SK-N-SH (cell line): ENCODE measurements around the gene NR2C2. TPM values are rescaled to one million over a fixed set of nuclear protein-coding genes. Genes with fewer than 3 reads are reported as not detected.

Experiments
- CTCF ChIA-PET: fragments of 300-600, 350-600 bp; formaldehyde crosslinking; extraction: SDS; loops from one replicate; lab custom pipeline; 2021; lab: Yijun Ruan, JAX
- POLR2A ChIA-PET: fragments of 350-600 bp; sonication (Branson Sonifier 250); formaldehyde crosslinking; extraction: SDS; loops from one replicate; lab custom pipeline; 2020; ENCODE audit warnings: antibody characterized with exemption, inconsistent platforms; lab: Yijun Ruan, JAX
- DNase-seq: peaks from one replicate; pipeline ENCODE4 v3.0.0; 2012
- H2AFZ ChIP-seq: fragments of 200-600 bp; sonication (generic); 2 replicates; pipeline ENCODE4 v1.8.1; 2016; ENCODE audit warnings: antibody characterized with exemption, mild to moderate bottlenecking, low read depth
- H3F3A ChIP-seq: fragments of 200-600 bp; sonication (generic); replicated peaks from 2 replicates; pipeline ENCODE3; 2016; ENCODE audit warnings: antibody characterized with exemption, mild to moderate bottlenecking; ENCODE audit not compliant: insufficient read depth
- H3K27ac ChIP-seq, 2 experiments: fragments of 200-500 bp in 1 of 2; fragments of 200-600 bp in 1 of 2; sonication (Bioruptor generic) in 1 of 2; sonication (generic), shearing (Covaris generic) in 1 of 2; 2 replicates each; pipeline versions ENCODE4 v1.5.1 to v1.6.1; 2014 to 2016; ENCODE audit warnings: low read depth in 2 of 2, inconsistent platforms in 1 of 2, low read length in 1 of 2, mild to moderate bottlenecking in 1 of 2, mixed read lengths in 1 of 2
- H3K27me3 ChIP-seq: fragments of 200-600 bp; sonication (generic), shearing (Covaris generic); 2 replicates; pipeline ENCODE4 v1.6.1; 2016; ENCODE audit warnings: mixed run types; ENCODE audit not compliant: insufficient read depth
- H3K36me3 ChIP-seq, 2 experiments: fragments of 200-500 bp in 1 of 2; fragments of 200-600 bp in 1 of 2; sonication (Bioruptor generic) in 1 of 2; sonication (generic) in 1 of 2; replicated peaks in 1 of 2; 2 replicates each; pipeline versions ENCODE3 to v1.5.1; 2014 to 2016; ENCODE audit warnings: low read length in 1 of 2, mild to moderate bottlenecking in 1 of 2; ENCODE audit not compliant: insufficient read depth in 2 of 2, control insufficient read depth in 1 of 2
- H3K4me1 ChIP-seq, 2 experiments: fragments of 200-500 bp in 1 of 2; fragments of 200-600 bp in 1 of 2; sonication (Bioruptor generic) in 1 of 2; sonication (generic), shearing (Covaris generic) in 1 of 2; 2 replicates each; pipeline versions ENCODE4 v1.5.1 to v1.6.1; 2014 to 2016; ENCODE audit warnings: low read depth in 1 of 2, low read length in 1 of 2, mixed run types in 1 of 2; ENCODE audit not compliant: insufficient read depth in 2 of 2, control insufficient read depth in 1 of 2
- H3K4me2 ChIP-seq: fragments of 200-600 bp; sonication (generic), shearing (Covaris generic); 2 replicates; pipeline ENCODE4 v1.6.1; 2017; ENCODE audit warnings: mixed run types
- H3K4me3 ChIP-seq, 2 experiments: fragments of 200-500 bp in 1 of 2; fragments of 200-600 bp in 1 of 2; sonication (Bioruptor generic) in 1 of 2; sonication (generic), shearing (Covaris generic) in 1 of 2; 2 replicates each; pipeline versions ENCODE4 v1.5.1 to v1.8.1; 2014 to 2016; ENCODE audit warnings: low read depth in 2 of 2, inconsistent platforms in 1 of 2, low read length in 1 of 2, mild to moderate bottlenecking in 1 of 2, mixed read lengths in 1 of 2, moderate library complexity in 1 of 2
- H3K79me2 ChIP-seq: fragments of 200-600 bp; sonication (generic); 2 replicates; pipeline ENCODE4 v1.8.1; 2017; ENCODE audit warnings: mild to moderate bottlenecking; ENCODE audit not compliant: insufficient read depth
- H3K9ac ChIP-seq: fragments of 200-600 bp; sonication (generic); 2 replicates; pipeline ENCODE4 v1.6.1; 2017; ENCODE audit warnings: mixed run types
- H3K9me2 ChIP-seq: fragments of 200-600 bp; sonication (generic); 2 replicates; pipeline ENCODE4 v1.6.1; 2017; ENCODE audit warnings: mixed run types
- H3K9me3 ChIP-seq: fragments of 200-600 bp; sonication (generic); 2 replicates; pipeline ENCODE4 v1.6.1; 2017; ENCODE audit warnings: mixed run types, mild to moderate bottlenecking, moderate library complexity
- H4K20me1 ChIP-seq: fragments of 200-600 bp; sonication (generic); 2 replicates; pipeline ENCODE4 v1.6.1; 2017; ENCODE audit warnings: mild to moderate bottlenecking, mixed run types; ENCODE audit not compliant: insufficient read depth
- CHD2 ChIP-seq: fragments of 150-350 bp; IDR thresholded peaks from 2 replicates; pipeline ENCODE4 v1.6.1; 2018; ENCODE audit warnings: low read length; ENCODE audit not compliant: partially characterized antibody
- CTCF ChIP-seq: fragments of 200-600 bp; sonication (generic); IDR thresholded peaks from 2 replicates; pipeline ENCODE4 v1.6.1; 2017; ENCODE audit warnings: antibody characterized with exemption, mild to moderate bottlenecking, moderate library complexity
- EZH2phosphoT487 ChIP-seq: fragments of 200-600 bp; sonication (generic); IDR thresholded peaks from 2 replicates; pipeline ENCODE4 v1.6.1; 2017; ENCODE audit warnings: low read depth, mixed run types, mild to moderate bottlenecking, antibody characterized with exemption, moderate library complexity, borderline replicate concordance
- FOSL2 ChIP-seq: IDR thresholded peaks from 2 replicates; pipeline ENCODE4 v1.4.0; 2012; ENCODE audit warnings: low read depth, mild to moderate bottlenecking, moderate library complexity, borderline replicate concordance
- FOXJ3 ChIP-seq: sonication (generic); formaldehyde crosslinking; IDR thresholded peaks from 2 replicates; pipeline ENCODE4 v1.5.1; 2020; ENCODE audit warnings: mild to moderate bottlenecking, missing genetic modification reagents
- GABPA ChIP-seq: IDR thresholded peaks from 2 replicates; pipeline ENCODE4 v1.4.0; 2012; ENCODE audit warnings: low read depth, mild to moderate bottlenecking
- GATA2 ChIP-seq: sonication (generic); formaldehyde crosslinking; IDR thresholded peaks from 2 replicates; pipeline ENCODE4 v1.5.0; 2020; ENCODE audit warnings: mild to moderate bottlenecking, missing genetic modification reagents
- MEF2A ChIP-seq: IDR thresholded peaks from 2 replicates; pipeline ENCODE4 v1.4.0; 2012; ENCODE audit warnings: low read depth, borderline replicate concordance
- MXI1 ChIP-seq: IDR thresholded peaks from 2 replicates; pipeline ENCODE4 v1.6.1; 2012; ENCODE audit warnings: mild to moderate bottlenecking, low read depth, low read length, improper control_type of control experiment
- NFIC ChIP-seq: IDR thresholded peaks from 2 replicates; pipeline ENCODE4 v1.4.0; 2012; ENCODE audit warnings: borderline replicate concordance
- NRF1 ChIP-seq: IDR thresholded peaks from 2 replicates; pipeline ENCODE4 v1.6.1; 2012; ENCODE audit warnings: low read depth, mild to moderate bottlenecking, low read length
- PBX3 ChIP-seq: IDR thresholded peaks from 2 replicates; pipeline ENCODE4; 2012
- RAD21 ChIP-seq: IDR thresholded peaks from 2 replicates; pipeline ENCODE4 v1.6.1; 2012; ENCODE audit warnings: mild to moderate bottlenecking, low read length
- RCOR1 ChIP-seq: fragments of 150-350 bp; IDR thresholded peaks from 2 replicates; pipeline ENCODE4 v1.6.1; 2017; ENCODE audit warnings: antibody characterized with exemption, low read length
- REST ChIP-seq: IDR thresholded peaks from 2 replicates; pipeline ENCODE4 v1.6.1; 2012; ENCODE audit warnings: mild to moderate bottlenecking, low read depth, low read length, moderate library complexity
- RXRA ChIP-seq: IDR thresholded peaks from 2 replicates; pipeline ENCODE4 v1.4.0; 2012; ENCODE audit warnings: low read depth, mild to moderate bottlenecking, borderline replicate concordance
- SIN3A ChIP-seq: IDR thresholded peaks from 2 replicates; pipeline ENCODE4 v1.6.1; 2012; ENCODE audit warnings: low read depth, mild to moderate bottlenecking, low read length, moderate library complexity, borderline replicate concordance
- SMC3 ChIP-seq: IDR thresholded peaks from 2 replicates; pipeline ENCODE4 v1.6.1; 2012; ENCODE audit warnings: low read depth, low read length, improper control_type of control experiment
- WGBS: methylation state at CpG from one replicate; pipeline ENCODE4 v1.1.6; 2017; ENCODE audit warnings: low lambda C conversion rate; 5-methylcytosine and 5-hydroxymethylcytosine counted together
- polyA plus RNA-seq, 3 experiments: library from polyadenylated mRNA; depleted of rRNA; stranded (reverse); fragments of >200 nt; gene quantifications; 2 replicates each; pipeline ENCODE4 v1.2.3, GENCODE V29; 2012

Gene NR2C2
- polyA plus RNA-seq, 1 of the 3 experiments (the other 2 are of a cell fraction): 13.1 TPM

- H2AFZ ChIP-seq: no peak overlapping the region
- DNase-seq: no peak
- POLR2A ChIA-PET: interaction anchor here (0.9 kb wide), 1 partner anchor 269 kb away, joined by 5 read pairs; the partner anchor contains the start of gene CCDC174
- H3K27ac ChIP-seq: no peak overlapping the region
- no peaks in the 10 kb centered on the region for H3K79me2 ChIP-seq
- H3K4me3 ChIP-seq: no peak overlapping the region
- H4K20me1 ChIP-seq: no peaks in the 10 kb centered on the region
- CTCF ChIA-PET: interaction anchor here (0.6 to 11.1 kb wide), 48 partner anchors 10 to 464 kb away, joined by 3 to 202 read pairs (median 4); partner anchors contain the start of genes C3orf20 and NR2C2
- H3K4me1 ChIP-seq: peaks cover 0 to 11% of the 10 kb centered on the region in 2 experiments; a peak in 1 of 4 replicates
- H3K9me3 ChIP-seq: no peaks in the 10 kb centered on the region
- 94% methylated on average over 5 of the region's 5 CpGs for WGBS
- TF ChIP-seq CHD2: no peak
- no peak for TF ChIP-seq PBX3
- TF ChIP-seq RXRA: no peak
- no peak for TF ChIP-seq EZH2phosphoT487
- TF ChIP-seq FOXJ3 (CRISPR knock-in tag): no peak
- no peak for TF ChIP-seq GABPA
- TF ChIP-seq GATA2 (CRISPR knock-in tag): no peak
- no peak for TF ChIP-seq SIN3A
- TF ChIP-seq MEF2A: no peak
- no peak for TF ChIP-seq NRF1
- TF ChIP-seq RAD21: no peak
- TF ChIP-seq FOSL2: no peak
- TF ChIP-seq MXI1: no peak
- no peak overlapping the region for H3K9ac ChIP-seq
- no peaks in the 10 kb centered on the region for H3F3A ChIP-seq
- no peaks in the 10 kb centered on the region for H3K9me2 ChIP-seq
- H3K27me3 ChIP-seq: peaks cover 4% of the 10 kb centered on the region; the same call in 1 of the 2 replicates
- H3K4me2 ChIP-seq: no peak overlapping the region
- H3K36me3 ChIP-seq: no peaks in the 10 kb centered on the region
Measured at GRCh38 chr3:14920536-14920935, 26.8 kb upstream of the NR2C2 start.

- Histone ChIP-seq H3F3A (no peaks in the 10 kb centered on the region), H3K9me3 (no peaks in the 10 kb centered on the region), H3K4me2 (0 out of 2 replicates have a peak overlapping the region, but pooled peaks have one; percentile 17), H3K27me3 (peaks cover 4% of the 10 kb centered on the region; the same call in 1 of the 2 replicates), H3K9me2 (no peaks in the 10 kb centered on the region), H3K9ac (no peak overlapping the region), H3K36me3 (no peaks in the 10 kb centered on the region), H3K27ac (no peak overlapping the region), H2AFZ (no peak overlapping the region), H3K4me3 (peak overlapping the region in 1 of 2 experiments; percentile 13; a peak in 1 of 4 replicates), H3K79me2 (no peaks in the 10 kb centered on the region), H4K20me1 (no peaks in the 10 kb centered on the region), H3K4me1 (peaks cover 0 to 15% of the 10 kb centered on the region in 2 experiments; a peak in 1 of 4 replicates)
- peak; percentile 87 for DNase-seq
- CTCF ChIA-PET: interaction anchor here (0.6 to 11.1 kb wide), 62 partner anchors 8 to 1340 kb away, joined by 3 to 202 read pairs (median 4); partner anchors contain the start of genes C3orf20 and NR2C2
- POLR2A ChIA-PET: interaction anchor here (0.9 kb wide), 1 partner anchor 270 kb away, joined by 5 read pairs; the partner anchor contains the start of gene CCDC174
- WGBS: 25% methylated on average over 4 of the region's 10 CpGs
- TF ChIP-seq RCOR1 (0 out of 2 replicates have a peak, but pooled peaks have one; percentile 37), SMC3 (peak; percentile 91), NFIC (peak; percentile 92), RAD21 (peak; percentile 99), CTCF (peak; percentile 93), SIN3A (no peak), REST (no peak), CHD2 (peak; percentile 11)
Measured at GRCh38 chr3:14921034-14921616, 26.3 kb upstream of the NR2C2 start.
